SKM-1 treated with dmso at 0.1 percent for 144 hours (cell line): Measurements from ENCODE around the gene GRID1.
"Not testable (repeated sequence)": the region's sequence is repeated elsewhere in the genome, so short reads cannot be mapped to it uniquely, and the experiment has no call there.

Experiments
- DNase-seq: peaks from one replicate; lab custom pipeline; 2025; ENCODE audit not compliant: unreplicated experiment; lab: John Stamatoyannopoulos, UW

The GRID1 gene

GRCh38 chr10:86255405-86256251 is 111.0 kb downstream of the GRID1 start:
- no peak for DNase-seq

- DNase-seq = no peak
Measured at GRCh38 chr10:86254526-86255174, 111.9 kb downstream of the GRID1 start.

- no peak for DNase-seq
Measured at GRCh38 chr10:86254081-86254480, 112.5 kb downstream of the GRID1 start.

GRCh38 chr10:86253091-86254072 is 113.2 kb downstream of the GRID1 start:
- peak; percentile 83 for DNase-seq

- DNase-seq = no peak
Measured at GRCh38 chr10:86252556-86252955, 114.0 kb downstream of the GRID1 start.

- DNase-seq = no peak
Measured at GRCh38 chr10:86252079-86252478, 114.5 kb downstream of the GRID1 start.

- no peak for DNase-seq
Measured at GRCh38 chr10:86251426-86251825, 115.2 kb downstream of the GRID1 start.

GRCh38 chr10:86250399-86250798 is 116.2 kb downstream of the GRID1 start:
- DNase-seq = no peak

GRCh38 chr10:86249794-86250193 is 116.8 kb downstream of the GRID1 start:
- DNase-seq = no peak

- DNase-seq = no peak
Measured at GRCh38 chr10:86248062-86248461, 118.5 kb downstream of the GRID1 start.

- no peak for DNase-seq
Measured at GRCh38 chr10:86247588-86247987, 119.0 kb downstream of the GRID1 start.

- no peak for DNase-seq
Measured at GRCh38 chr10:86247073-86247472, 119.5 kb downstream of the GRID1 start.

- no peak for DNase-seq
Measured at GRCh38 chr10:86246279-86246940, 120.2 kb downstream of the GRID1 start.

- DNase-seq = no peak
Measured at GRCh38 chr10:86245015-86245394, 121.6 kb downstream of the GRID1 start.

- no peak for DNase-seq
Measured at GRCh38 chr10:86244297-86245014, 122.1 kb downstream of the GRID1 start.

GRCh38 chr10:86243651-86244155 is 122.9 kb downstream of the GRID1 start:
- DNase-seq = no peak

- no peak for DNase-seq
Measured at GRCh38 chr10:86242761-86243160, 123.8 kb downstream of the GRID1 start.

- not testable (repeated sequence) for DNase-seq
Measured at GRCh38 chr10:86238089-86238488, 128.5 kb downstream of the GRID1 start.

GRCh38 chr10:86234541-86235270 is 131.9 kb downstream of the GRID1 start:
- no peak for DNase-seq
